ENCODE measurements around the gene SERINC5.

DNA sequence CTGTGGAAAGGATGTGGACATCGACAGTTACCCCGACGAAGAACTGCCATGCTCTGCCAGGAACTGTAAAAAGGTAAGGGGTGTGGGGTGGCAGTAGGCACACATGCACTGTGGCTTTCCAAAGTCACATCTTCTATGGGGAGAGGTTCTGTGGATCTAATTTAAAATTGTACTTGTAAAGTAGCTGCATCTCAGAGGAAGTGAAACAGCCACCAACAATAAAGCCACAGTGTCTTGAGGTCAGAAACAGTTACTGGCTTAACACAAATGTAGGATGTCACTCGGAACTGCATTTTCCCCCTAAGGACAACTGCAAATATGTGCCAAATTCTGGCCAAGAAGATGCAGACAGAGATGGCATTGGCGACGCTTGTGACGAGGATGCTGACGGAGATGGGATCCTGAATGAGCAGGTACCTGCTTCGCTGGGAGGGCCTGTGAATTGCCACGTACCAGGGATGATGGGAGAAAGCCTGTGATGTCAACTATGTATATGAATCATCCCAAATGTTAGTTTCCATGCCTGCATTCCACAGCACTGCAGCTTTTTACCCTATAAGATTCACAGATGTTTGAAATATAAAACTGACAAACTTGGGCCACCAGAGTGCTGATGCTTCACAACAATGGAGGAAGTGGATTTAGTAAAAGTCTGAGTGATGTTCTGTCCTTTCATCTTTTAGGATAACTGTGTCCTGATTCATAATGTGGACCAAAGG lies 185.4 kb downstream of the SERINC5 start:
- TF ChIP-seq, protein P1, sequence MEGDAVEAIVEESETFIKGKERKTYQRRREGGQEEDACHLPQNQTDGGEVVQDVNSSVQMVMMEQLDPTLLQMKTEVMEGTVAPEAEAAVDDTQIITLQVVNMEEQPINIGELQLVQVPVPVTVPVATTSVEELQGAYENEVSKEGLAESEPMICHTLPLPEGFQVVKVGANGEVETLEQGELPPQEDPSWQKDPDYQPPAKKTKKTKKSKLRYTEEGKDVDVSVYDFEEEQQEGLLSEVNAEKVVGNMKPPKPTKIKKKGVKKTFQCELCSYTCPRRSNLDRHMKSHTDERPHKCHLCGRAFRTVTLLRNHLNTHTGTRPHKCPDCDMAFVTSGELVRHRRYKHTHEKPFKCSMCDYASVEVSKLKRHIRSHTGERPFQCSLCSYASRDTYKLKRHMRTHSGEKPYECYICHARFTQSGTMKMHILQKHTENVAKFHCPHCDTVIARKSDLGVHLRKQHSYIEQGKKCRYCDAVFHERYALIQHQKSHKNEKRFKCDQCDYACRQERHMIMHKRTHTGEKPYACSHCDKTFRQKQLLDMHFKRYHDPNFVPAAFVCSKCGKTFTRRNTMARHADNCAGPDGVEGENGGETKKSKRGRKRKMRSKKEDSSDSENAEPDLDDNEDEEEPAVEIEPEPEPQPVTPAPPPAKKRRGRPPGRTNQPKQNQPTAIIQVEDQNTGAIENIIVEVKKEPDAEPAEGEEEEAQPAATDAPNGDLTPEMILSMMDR (conservative IDR thresholded peaks at IDR 0.05; ENCODE audit: low read length) = no peak
- TF ChIP-seq EZH2phosphoT487 (IDR thresholded peaks at IDR 0.05; ENCODE audit: borderline replicate concordance) = no peak
